Activated B cell treated with CpG ODN at 0.5 μM for 24 hours (primary cell): ENCODE measurements around the gene ANKRD6. TPM values are rescaled to one million over a fixed set of nuclear protein-coding genes. Genes with fewer than 3 reads are reported as not detected.

Experiments
- ATAC-seq: fragments of 200-7000 bp; cut with Tn5 transposase; one replicate; pipeline ENCODE4 v1.10.0; 2021; ENCODE audit warnings: low read depth, mild to moderate bottlenecking, moderate library complexity
- CTCF ChIA-PET: fragments of 350-600 bp; sonication (Branson Sonifier 250); formaldehyde crosslinking; loops from one replicate; lab custom pipeline; 2021; ENCODE audit warnings: antibody characterized with exemption; lab: Charles Lee
- POLR2A ChIA-PET: fragments of 350-600 bp; sonication (Branson Sonifier 250); formaldehyde crosslinking; loops from one replicate; lab custom pipeline; 2021; ENCODE audit warnings: antibody characterized with exemption; lab: Charles Lee
- DNase-seq: peaks from one replicate; pipeline ENCODE4 v3.0.0; 2022
- H3K27ac Mint-ChIP-seq: one replicate; pipeline ENCODE4 v1.8.0; 2020; ENCODE audit warnings: mixed read lengths
- H3K27me3 Mint-ChIP-seq: one replicate; pipeline ENCODE4 v1.8.0; 2021; ENCODE audit warnings: mixed read lengths
- H3K36me3 Mint-ChIP-seq: one replicate; pipeline ENCODE4 v1.8.0; 2021; ENCODE audit warnings: low read depth, mixed read lengths
- H3K4me1 Mint-ChIP-seq: one replicate; pipeline ENCODE4 v1.8.0; 2021; ENCODE audit warnings: mixed read lengths
- H3K4me3 Mint-ChIP-seq: one replicate; pipeline ENCODE4 v1.8.0; 2020; ENCODE audit warnings: mild to moderate bottlenecking, mixed read lengths
- H3K9me3 Mint-ChIP-seq: one replicate; pipeline ENCODE4 v1.8.0; 2020; ENCODE audit warnings: mixed read lengths
- CTCF ChIP-seq: fragments of 200-600 bp; IDR thresholded peaks from one replicate; pipeline ENCODE4 v1.8.0; 2022; ENCODE audit warnings: antibody characterized with exemption, mild to moderate bottlenecking
- intact Hi-C: fragments of 100-400 bp; cut with micrococcal nuclease; formaldehyde crosslinking; loops from one replicate; pipeline ENCODE4 v1.15.1; 2024
- total RNA-seq: library from RNA; stranded (reverse); gene quantifications from 2 replicates; pipeline ENCODE4 v1.2.3, GENCODE V29; 2022

ANKRD6 gene
- total RNA-seq, 1 donor from 2014 or later: 9.6 TPM

- TF ChIP-seq CTCF: no peak
- H3K27me3 Mint-ChIP-seq: no peaks in the 10 kb centered on the region
- H3K4me1 Mint-ChIP-seq: peaks cover 15% of the 10 kb centered on the region
- ATAC-seq (no peak), DNase-seq (no peak)
- no peak overlapping the region for H3K4me3 Mint-ChIP-seq
- H3K9me3 Mint-ChIP-seq: peaks cover 2% of the 10 kb centered on the region
- no peaks in the 10 kb centered on the region for H3K36me3 Mint-ChIP-seq
- POLR2A ChIA-PET: no interaction called here
- intact Hi-C loops: no loop called here
- no peak overlapping the region for H3K27ac Mint-ChIP-seq
- CTCF ChIA-PET: no interaction called here
Measured at GRCh38 chr6:89591745-89592144, 158.8 kb downstream of the ANKRD6 start.

GRCh38 chr6:89596056-89596455 is 163.1 kb downstream of the ANKRD6 start:
- DNase-seq: no peak
- ATAC-seq: peak; percentile 98
- H3K27ac Mint-ChIP-seq: peak overlapping the region; percentile 88
- POLR2A ChIA-PET: no interaction called here
- H3K36me3 Mint-ChIP-seq: no peaks in the 10 kb centered on the region
- CTCF ChIA-PET: no interaction called here
- peaks cover 30% of the 10 kb centered on the region for H3K4me1 Mint-ChIP-seq
- H3K27me3 Mint-ChIP-seq: no peaks in the 10 kb centered on the region
- TF ChIP-seq CTCF: no peak
- peaks cover 5% of the 10 kb centered on the region for H3K9me3 Mint-ChIP-seq
- intact Hi-C loops: loop anchor here (1.0 to 2.0 kb wide), 3 partner anchors 43 to 516 kb away; partner anchors contain the start of genes LYRM2 and PNRC1
- H3K4me3 Mint-ChIP-seq: peak overlapping the region; percentile 6

GRCh38 chr6:89596484-89596883 is 163.5 kb downstream of the ANKRD6 start:
- H3K27ac Mint-ChIP-seq: peak overlapping the region; percentile 88
- H3K4me1 Mint-ChIP-seq: peaks cover 30% of the 10 kb centered on the region
- no peaks in the 10 kb centered on the region for H3K27me3 Mint-ChIP-seq
- H3K9me3 Mint-ChIP-seq: peaks cover 5% of the 10 kb centered on the region
- DNase-seq (no peak), ATAC-seq (peak; percentile 23)
- no peak for TF ChIP-seq CTCF
- ChIA-PET CTCF (no interaction called here), POLR2A (interaction anchor here (1.2 kb wide), 1 partner anchor 516 kb away, joined by 3 read pairs; the partner anchor contains the start of gene PNRC1)
- intact Hi-C loops: loop anchor here (1.0 to 2.0 kb wide), 3 partner anchors 42 to 516 kb away; partner anchors contain the start of genes LYRM2 and PNRC1
- H3K4me3 Mint-ChIP-seq: peak overlapping the region; percentile 6
- H3K36me3 Mint-ChIP-seq: no peaks in the 10 kb centered on the region

GRCh38 chr6:89597372-89597771 is 164.4 kb downstream of the ANKRD6 start:
- Mint-ChIP-seq H3K4me3 (no peak overlapping the region), H3K9me3 (peaks cover 5% of the 10 kb centered on the region), H3K27ac (peak overlapping the region; percentile 12), H3K36me3 (no peaks in the 10 kb centered on the region), H3K27me3 (no peaks in the 10 kb centered on the region), H3K4me1 (peaks cover 30% of the 10 kb centered on the region)
- ChIA-PET POLR2A (interaction anchor here (1.2 to 1.8 kb wide), 2 partner anchors 41 to 517 kb away, joined by 3 to 7 read pairs; partner anchors contain the start of genes LYRM2 and PNRC1), CTCF (no interaction called here)
- TF ChIP-seq CTCF: no peak
- intact Hi-C loops: loop anchor here (2.0 kb wide), 2 partner anchors 41 to 247 kb away; partner anchors contain the start of gene LYRM2
- no peak for ATAC-seq
- no peak for DNase-seq

- ChIA-PET CTCF (interaction anchor here (0.9 kb wide), 1 partner anchor 12 kb away, joined by 4 read pairs; no protein-coding TSS in a partner anchor), POLR2A (interaction anchor here (1.8 kb wide), 1 partner anchor 40 kb away, joined by 7 read pairs; the partner anchor contains the start of gene LYRM2)
- ATAC-seq: no peak
- no peak overlapping the region for H3K27ac Mint-ChIP-seq
- H3K27me3 Mint-ChIP-seq: no peaks in the 10 kb centered on the region
- peaks cover 5% of the 10 kb centered on the region for H3K9me3 Mint-ChIP-seq
- H3K4me1 Mint-ChIP-seq: peaks cover 30% of the 10 kb centered on the region
- H3K4me3 Mint-ChIP-seq: no peak overlapping the region
- TF ChIP-seq CTCF: no peak
- H3K36me3 Mint-ChIP-seq: no peaks in the 10 kb centered on the region
- intact Hi-C loops: loop anchor here (2.0 kb wide), 2 partner anchors 41 to 247 kb away; partner anchors contain the start of gene LYRM2
- DNase-seq: no peak
Measured at GRCh38 chr6:89597988-89598387, 165.0 kb downstream of the ANKRD6 start.
